ENCODE data around the gene FLNB.

- TF ChIP-seq CTCF (IDR thresholded peaks at IDR 0.05) (no peak), POLR2AphosphoS5 (IDR thresholded peaks at IDR 0.05; ENCODE audit: low read depth, low read length) (no peak)
Observed at GRCh38 chr3:57973715-57974477, 34.3 kb upstream of the FLNB start.

Data from Panc1 (cell line).